Mesodermal cell (in vitro differentiated cells): ENCODE data around the gene NTMT2.

Experiments used
- H3K27ac ChIP-seq: 2 replicates; pipeline ENCODE4 v1.7.0; 2013; ENCODE audit warnings: mild to moderate bottlenecking, low read depth, low read length, moderate library complexity; ENCODE audit not compliant: severe bottlenecking
- H3K36me3 ChIP-seq: 2 replicates; pipeline ENCODE4 v1.7.1; 2013; ENCODE audit warnings: mild to moderate bottlenecking, low read length, moderate library complexity; ENCODE audit not compliant: control insufficient read depth, insufficient read depth
- H3K4me1 ChIP-seq: one replicate; pipeline ENCODE4 v1.7.1; 2013; ENCODE audit warnings: mild to moderate bottlenecking, low read length; ENCODE audit not compliant: insufficient read depth, control insufficient read depth, poor library complexity, severe bottlenecking
- H3K4me3 ChIP-seq: 2 replicates; pipeline ENCODE4 v1.7.0; 2013; ENCODE audit warnings: low read length, control low read depth, mild to moderate bottlenecking; ENCODE audit not compliant: insufficient read depth, poor library complexity, severe bottlenecking; ENCODE audit errors: extremely low read depth
- H3K9me3 ChIP-seq: 2 replicates; pipeline ENCODE4 v1.7.1; 2013; ENCODE audit warnings: mild to moderate bottlenecking, low read length, moderate library complexity; ENCODE audit not compliant: control insufficient read depth
- WGBS, 2 experiments: methylation state at CpG; one replicate each; pipeline ENCODE4 v1.1.5; 2013; ENCODE audit warnings: missing lambda C conversion rate in 2 of 2; ENCODE audit not compliant: insufficient coverage in 2 of 2; 5-methylcytosine and 5-hydroxymethylcytosine counted together

The NTMT2 gene

DNA sequence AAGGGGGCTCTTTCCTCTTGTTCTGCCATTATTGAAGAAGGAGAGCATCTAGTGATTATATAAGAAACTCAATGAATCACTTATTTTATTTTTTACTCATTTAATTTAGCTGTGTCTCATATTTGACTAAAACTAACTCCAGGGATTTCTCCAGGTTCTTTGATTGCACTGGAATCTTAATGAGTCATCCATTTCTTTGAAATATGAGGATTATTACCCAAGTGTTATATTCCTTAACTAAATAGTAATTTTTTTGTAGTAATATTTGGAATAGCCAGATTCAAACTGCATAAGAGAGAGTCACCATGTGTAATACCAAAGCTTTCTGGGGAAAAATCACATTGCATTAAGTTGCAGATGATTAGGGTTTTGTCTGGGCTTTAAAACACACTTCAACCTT, 59.5 kb downstream of the NTMT2 start:
- no peak overlapping the region for H3K27ac ChIP-seq
- no peaks in the 10 kb centered on the region for H3K9me3 ChIP-seq
- H3K4me3 ChIP-seq, result no peak overlapping the region
- H3K36me3 ChIP-seq, result no peaks in the 10 kb centered on the region
- H3K4me1 ChIP-seq, result no peaks in the 10 kb centered on the region

GRCh38 chr1:170209125-170209524, 63.4 kb downstream of the NTMT2 start:
- H3K27ac ChIP-seq, result no peak overlapping the region
- no peaks in the 10 kb centered on the region for H3K9me3 ChIP-seq
- H3K4me1 ChIP-seq, result no peaks in the 10 kb centered on the region
- no peak overlapping the region for H3K4me3 ChIP-seq
- H3K36me3 ChIP-seq, result no peaks in the 10 kb centered on the region

DNA sequence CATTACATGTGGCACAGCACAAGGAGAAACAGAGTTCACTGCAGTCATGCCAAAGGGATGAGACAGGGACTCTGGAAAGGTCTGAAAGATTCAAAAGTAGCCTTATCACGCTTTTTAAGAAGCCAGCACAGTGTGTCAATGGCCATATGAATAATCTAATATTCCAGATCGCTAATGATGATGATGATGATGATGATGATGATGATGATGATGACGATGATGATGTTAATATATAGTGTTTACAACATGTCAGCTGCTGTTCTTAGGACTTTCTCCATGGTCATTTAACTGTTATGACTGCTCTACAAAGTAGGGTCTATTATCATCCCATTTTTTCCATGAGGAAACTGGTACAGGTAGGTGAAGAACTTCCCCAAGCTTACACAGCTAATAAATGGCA, 64.4 kb downstream of the NTMT2 start:
- Histone ChIP-seq H3K9me3 (no peaks in the 10 kb centered on the region), H3K27ac (no peak overlapping the region), H3K36me3 (no peaks in the 10 kb centered on the region), H3K4me3 (no peak overlapping the region), H3K4me1 (no peaks in the 10 kb centered on the region)
- 76 to 95% methylated on average over 2 of the region's 3 CpGs for WGBS, 2 experiments

- WGBS, 2 experiments, result 92 to 94% methylated on average over 3 to 5 of the region's 6 CpGs
- no peaks in the 10 kb centered on the region for H3K9me3 ChIP-seq
- H3K27ac ChIP-seq, result no peak overlapping the region
- H3K4me3 ChIP-seq, result no peak overlapping the region
- no peaks in the 10 kb centered on the region for H3K36me3 ChIP-seq
- no peaks in the 10 kb centered on the region for H3K4me1 ChIP-seq
These were observed 67.8 kb downstream of the NTMT2 start for GRCh38 chr1:170213596-170213995.

- Histone ChIP-seq H3K9me3 (no peaks in the 10 kb centered on the region), H3K36me3 (no peaks in the 10 kb centered on the region), H3K27ac (no peak overlapping the region), H3K4me3 (no peak overlapping the region), H3K4me1 (no peaks in the 10 kb centered on the region)
- WGBS, 2 experiments, result 86 to 90% methylated on average over 8 of the region's 10 CpGs
These were observed 68.6 kb downstream of the NTMT2 start for GRCh38 chr1:170214117-170215032.

DNA sequence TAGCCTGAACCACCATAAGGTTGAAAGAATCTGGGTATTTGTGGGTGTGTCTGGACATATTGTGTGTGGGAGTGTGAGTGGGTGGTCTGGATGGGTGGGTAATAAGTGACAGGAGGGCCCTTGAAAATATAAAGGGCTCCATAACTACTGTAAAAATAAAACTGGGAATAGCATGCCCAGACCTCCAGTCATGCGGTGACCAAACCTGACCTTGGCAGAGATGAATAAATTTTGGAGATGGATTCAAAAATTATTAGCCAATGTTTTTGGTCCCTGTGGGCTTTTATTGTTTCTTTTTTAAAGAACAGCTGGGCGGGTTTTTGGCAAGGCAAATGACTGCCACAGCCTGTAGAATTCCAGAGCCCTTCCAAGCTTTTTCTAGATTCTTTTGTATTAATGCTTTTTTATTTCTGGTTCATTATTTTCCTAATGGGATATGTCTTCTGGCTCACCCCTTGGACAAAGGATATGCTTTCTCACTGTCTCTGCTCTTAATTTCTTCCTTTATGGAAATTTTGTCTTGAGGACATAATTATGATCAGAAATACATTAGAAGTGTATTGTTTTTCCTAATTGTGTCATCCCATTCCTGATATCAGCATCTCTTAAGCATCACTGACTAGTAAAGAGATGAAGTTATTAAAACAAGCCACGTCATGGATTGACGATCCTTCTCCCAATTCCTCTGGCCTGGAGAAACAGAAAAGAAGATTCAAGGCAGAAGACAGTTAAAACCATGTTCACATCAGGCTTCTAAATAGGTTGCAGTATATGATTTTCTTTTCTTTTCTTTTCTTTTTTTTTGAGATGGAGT, 69.5 kb downstream of the NTMT2 start:
- no peaks in the 10 kb centered on the region for H3K36me3 ChIP-seq
- no peaks in the 10 kb centered on the region for H3K4me1 ChIP-seq
- no peaks in the 10 kb centered on the region for H3K9me3 ChIP-seq
- H3K27ac ChIP-seq, result no peak overlapping the region
- no peak overlapping the region for H3K4me3 ChIP-seq
- 100% methylated on average over 1 of the region's 4 CpGs for WGBS, 2 experiments

- H3K9me3 ChIP-seq, result no peaks in the 10 kb centered on the region
- H3K36me3 ChIP-seq, result no peaks in the 10 kb centered on the region
- no peaks in the 10 kb centered on the region for H3K4me1 ChIP-seq
- no peak overlapping the region for H3K4me3 ChIP-seq
- H3K27ac ChIP-seq, result no peak overlapping the region
- 82 to 88% methylated on average over 1 of the region's 5 CpGs for WGBS, 2 experiments
These were observed 71.9 kb downstream of the NTMT2 start for GRCh38 chr1:170217517-170218256.

GRCh38 chr1:170218257-170218650, 72.5 kb downstream of the NTMT2 start:
- Histone ChIP-seq H3K9me3 (no peaks in the 10 kb centered on the region), H3K4me1 (no peaks in the 10 kb centered on the region)
- 80 to 100% methylated on average over 1 to 2 of the region's 4 CpGs for WGBS, 2 experiments

More at GRCh38 chr1:170218257-170218650, 72.5 kb downstream of the NTMT2 start:
- H3K4me3 ChIP-seq, result no peak overlapping the region
- H3K36me3 ChIP-seq, result no peaks in the 10 kb centered on the region
- H3K27ac ChIP-seq, result no peak overlapping the region
